Peyer's patch (tissue), 4 donors: Measurements from ENCODE around the gene PFKFB3. TPM values are rescaled to one million over a fixed set of nuclear protein-coding genes. Genes with fewer than 3 reads are reported as not detected.
A peak's percentile ranks its signal among the peaks of the same experiment; 100 is the strongest.

Experiments
- DNase-seq, 3 donors: peaks; one replicate each; pipeline ENCODE4 v3.0.0-alpha.2; 2017 to 2019
- H3K27ac ChIP-seq, 4 donors: fragments of 200-600 bp; sonication (generic); one replicate each; pipeline ENCODE4 v1.5.1; 2016 to 2019
- H3K27me3 ChIP-seq, 2 donors: fragments of 200-600 bp; sonication (generic); one replicate each; pipeline ENCODE4 v1.5.1; 2019
- H3K36me3 ChIP-seq, 3 donors: fragments of 200-600 bp; sonication (generic); one replicate each; pipeline ENCODE4 v1.5.1; 2016 to 2019
- H3K4me1 ChIP-seq, 4 donors: fragments of 200-600 bp; sonication (generic); one replicate each; pipeline ENCODE4 v1.5.1; 2016 to 2019
- H3K4me3 ChIP-seq, 4 donors: fragments of 200-600 bp; sonication (generic); 1 replicate in 3 of 4; 2 replicates in 1 of 4; pipeline ENCODE4 v1.5.1; 2016 to 2019; ENCODE audit warnings: mild to moderate bottlenecking in 1 of 4
- H3K9me3 ChIP-seq, 4 donors: fragments of 200-600 bp; sonication (generic); one replicate each; pipeline ENCODE4 v1.5.1; 2016 to 2019; ENCODE audit warnings: mild to moderate bottlenecking in 1 of 4
- CTCF ChIP-seq, 6 experiments: fragments of 450-650 bp in 4 of 6; fragments of 200-600 bp in 2 of 6; sonication (generic) in 1 of 6; IDR thresholded peaks; one replicate each; pipeline ENCODE4 v1.5.1; 2017 to 2019; ENCODE audit warnings: antibody characterized with exemption in 6 of 6, mild to moderate bottlenecking in 3 of 6, moderate library complexity in 1 of 6
- POLR2A ChIP-seq, 2 donors: fragments of 450-650 bp; IDR thresholded peaks; one replicate each; pipeline ENCODE4 v1.5.1; 2017; ENCODE audit warnings: antibody characterized with exemption in 2 of 2, mild to moderate bottlenecking in 2 of 2, moderate library complexity in 2 of 2
- total RNA-seq, 4 donors: library from RNA; depleted of rRNA; stranded (reverse); fragments of >200 nt; gene quantifications; one replicate each; pipeline ENCODE4 v1.1.0, GENCODE V29; 2016

PFKFB3 gene
- total RNA-seq, 4 donors from 2014 or later = 15.2 to 85.0 (median 36.6) TPM

GRCh38 chr10:6219494-6219836, 16.7 kb downstream of the PFKFB3 start:
- TF ChIP-seq CTCF (IDR thresholded peaks at IDR 0.05) (no peak), POLR2A (IDR thresholded peaks at IDR 0.05) (no peak)
- Histone ChIP-seq H3K27me3 (no peaks in the 10 kb centered on the region), H3K4me3 (no peak overlapping the region), H3K4me1 (no peaks in the 10 kb centered on the region), H3K9me3 (no peaks in the 10 kb centered on the region), H3K36me3 (peaks cover 0 to 95% (median 0%) of the 10 kb centered on the region in 3 donors), H3K27ac (no peak overlapping the region)
- no peak for DNase-seq

GRCh38 chr10:6220418-6221191, 17.9 kb downstream of the PFKFB3 start:
- Histone ChIP-seq H3K27me3 (no peaks in the 10 kb centered on the region), H3K9me3 (no peaks in the 10 kb centered on the region), H3K4me1 (no peaks in the 10 kb centered on the region), H3K4me3 (no peak overlapping the region), H3K36me3 (peaks cover 0 to 95% (median 0%) of the 10 kb centered on the region in 3 donors), H3K27ac (no peak overlapping the region)
- peak in 1 of 3 donors; percentile 26 for DNase-seq
- no peak for TF ChIP-seq POLR2A (IDR thresholded peaks at IDR 0.05)
- TF ChIP-seq CTCF (IDR thresholded peaks at IDR 0.05) = no peak

- Histone ChIP-seq H3K27me3 (no peaks in the 10 kb centered on the region), H3K4me1 (no peaks in the 10 kb centered on the region), H3K4me3 (no peak overlapping the region), H3K9me3 (no peaks in the 10 kb centered on the region), H3K27ac (no peak overlapping the region), H3K36me3 (peaks cover 0 to 94% (median 0%) of the 10 kb centered on the region in 3 donors)
- TF ChIP-seq POLR2A (IDR thresholded peaks at IDR 0.05) (no peak), CTCF (IDR thresholded peaks at IDR 0.05) (no peak)
- no peak for DNase-seq
These were observed 18.6 kb downstream of the PFKFB3 start for GRCh38 chr10:6221192-6221940.

- H3K27ac ChIP-seq = no peak overlapping the region
These were observed 19.4 kb downstream of the PFKFB3 start for GRCh38 chr10:6221971-6222751.

More at GRCh38 chr10:6221971-6222751, 19.4 kb downstream of the PFKFB3 start:
- no peak for DNase-seq
- H3K27me3 ChIP-seq = no peaks in the 10 kb centered on the region
- H3K4me3 ChIP-seq = no peak overlapping the region
- no peaks in the 10 kb centered on the region for H3K9me3 ChIP-seq
- peaks cover 0 to 94% (median 0%) of the 10 kb centered on the region in 3 donors for H3K36me3 ChIP-seq
- no peak for TF ChIP-seq CTCF (IDR thresholded peaks at IDR 0.05)
- no peak for TF ChIP-seq POLR2A (IDR thresholded peaks at IDR 0.05)
- no peaks in the 10 kb centered on the region for H3K4me1 ChIP-seq
